HG03469 (cell line): ENCODE data around the gene ID2.
A peak's percentile ranks its signal among the peaks of the same experiment; 100 is the strongest.

ENCODE experiments used
- ATAC-seq: cut with Tn5 transposase; IDR thresholded peaks from one replicate; pipeline ENCODE4 v1.9.1; 2021; ENCODE audit warnings: mild to moderate bottlenecking, moderate library complexity, moderate number of reproducible peaks; ENCODE audit not compliant: unreplicated experiment

Gene ID2

GRCh38 chr2:8666581-8666980, 15.3 kb upstream of the ID2 start:
- no peak for ATAC-seq

GRCh38 chr2:8667896-8668512, 13.9 kb upstream of the ID2 start:
- no peak for ATAC-seq

- no peak for ATAC-seq
Measured at GRCh38 chr2:8669157-8669817, 12.6 kb upstream of the ID2 start.

GRCh38 chr2:8670580-8670979, 11.3 kb upstream of the ID2 start:
- no peak for ATAC-seq

- ATAC-seq = no peak
Measured at GRCh38 chr2:8671176-8671575, 10.7 kb upstream of the ID2 start.

GRCh38 chr2:8671802-8672201, 10.1 kb upstream of the ID2 start:
- ATAC-seq = no peak

- no peak for ATAC-seq
Measured at GRCh38 chr2:8672940-8673339, 8.9 kb upstream of the ID2 start.

GRCh38 chr2:8673381-8673780, 8.5 kb upstream of the ID2 start:
- ATAC-seq = no peak

GRCh38 chr2:8674420-8675009, 7.3 kb upstream of the ID2 start:
- no peak for ATAC-seq

- ATAC-seq = no peak
Measured at GRCh38 chr2:8675543-8675942, 6.3 kb upstream of the ID2 start.

GRCh38 chr2:8676191-8676920, 5.5 kb upstream of the ID2 start:
- no peak for ATAC-seq

- ATAC-seq = no peak
Measured at GRCh38 chr2:8676921-8677645, 4.8 kb upstream of the ID2 start.

- no peak for ATAC-seq
Measured at GRCh38 chr2:8677646-8678592, 3.9 kb upstream of the ID2 start.

GRCh38 chr2:8678731-8679566, 2.9 kb upstream of the ID2 start:
- ATAC-seq = peak; percentile 55

- no peak for ATAC-seq
Measured at GRCh38 chr2:8679567-8679826, 2.4 kb upstream of the ID2 start.

- ATAC-seq = no peak
Measured at GRCh38 chr2:8679827-8680731, 1.8 kb upstream of the ID2 start.

- no peak for ATAC-seq
Measured at GRCh38 chr2:8680822-8681760, 765 bp upstream of the ID2 start.
